ENCODE measurements around the gene FRMD1.

FRMD1 gene

GRCh38 chr6:168075787-168076202 lies 3.2 kb downstream of the FRMD1 start:
- DNase-seq, result no peak

GRCh38 chr6:168075216-168075615 lies 3.8 kb downstream of the FRMD1 start:
- no peak for DNase-seq

GRCh38 chr6:168073937-168074730 lies 4.9 kb downstream of the FRMD1 start:
- no peak for DNase-seq

- DNase-seq, result no peak
These were observed 6.3 kb downstream of the FRMD1 start for GRCh38 chr6:168072730-168073129.

- no peak for DNase-seq
These were observed 6.8 kb downstream of the FRMD1 start for GRCh38 chr6:168072261-168072660.

- DNase-seq, result no peak
These were observed 7.4 kb downstream of the FRMD1 start for GRCh38 chr6:168071620-168072019.

- no peak for DNase-seq
These were observed 8.2 kb downstream of the FRMD1 start for GRCh38 chr6:168070804-168071203.

GRCh38 chr6:168067081-168067759 lies 11.8 kb downstream of the FRMD1 start:
- DNase-seq, result no peak

- DNase-seq, result no peak
These were observed 14.7 kb downstream of the FRMD1 start for GRCh38 chr6:168064226-168064807.

GRCh38 chr6:168063431-168063830 lies 15.6 kb downstream of the FRMD1 start:
- DNase-seq, result no peak

- no peak for DNase-seq
These were observed 16.4 kb downstream of the FRMD1 start for GRCh38 chr6:168062346-168063289.

- no peak for DNase-seq
These were observed 17.5 kb downstream of the FRMD1 start for GRCh38 chr6:168061269-168062210.

GRCh38 chr6:168060521-168060931 lies 18.5 kb downstream of the FRMD1 start:
- no peak for DNase-seq

GRCh38 chr6:168058691-168059551 lies 20.1 kb downstream of the FRMD1 start:
- no peak for DNase-seq

GRCh38 chr6:168057836-168058235 lies 21.2 kb downstream of the FRMD1 start:
- DNase-seq, result no peak

- no peak for DNase-seq
These were observed 22.0 kb downstream of the FRMD1 start for GRCh38 chr6:168056892-168057527.

- no peak for DNase-seq
These were observed 23.1 kb downstream of the FRMD1 start for GRCh38 chr6:168055696-168056489.

GRCh38 chr6:168054765-168055560 lies 24.0 kb downstream of the FRMD1 start:
- no peak for DNase-seq

Data from activated CD8-positive, alpha-beta memory T cell treated with anti-CD3 and anti-CD28 coated beads, Interleukin-2, amount 50 U/mL, for 4 hours (primary cell).